Measurements from ENCODE around the gene LIG3. TPM values are rescaled to one million over a fixed set of nuclear protein-coding genes. Genes with fewer than 3 reads are reported as not detected.

LIG3 gene
- total and polyA plus RNA-seq, 2 of the 13 experiments (the other 11 are each of a cell fraction or from before 2014, with no cell fraction given) = 34.4 to 36.2 TPM

DNA sequence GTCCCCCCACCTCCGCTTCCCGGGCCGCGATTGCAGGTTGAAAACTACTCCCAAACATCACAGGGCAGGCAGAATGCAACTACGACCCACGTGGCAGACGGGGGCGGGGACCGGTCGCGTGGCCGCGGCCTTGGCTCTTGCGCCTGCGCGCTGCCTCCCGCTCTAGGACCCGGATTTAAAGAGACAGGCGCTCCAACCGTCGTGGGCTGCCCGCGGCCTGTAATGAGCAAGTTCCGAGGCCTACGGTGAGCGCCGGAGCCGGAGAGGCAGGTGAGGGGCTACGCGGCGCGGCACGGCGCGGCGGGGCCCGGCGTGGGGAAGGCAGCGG, at the start of gene LIG3 (continued):
- TF ChIP-seq SUZ12 (IDR thresholded peaks at IDR 0.05; ENCODE audit: low read depth, low read length) (no peak), MAZ (IDR thresholded peaks at IDR 0.05; ENCODE audit: borderline replicate concordance, low read depth, low read length) (no peak), MAZ (CRISPR knock-in tag; IDR thresholded peaks at IDR 0.05; ENCODE audit: low read depth) (no peak; the same call in 1 of the 2 replicates), ATF1 (CRISPR knock-in tag; IDR thresholded peaks at IDR 0.05) (no peak), ONECUT2 (CRISPR knock-in tag; IDR thresholded peaks at IDR 0.05) (no peak), ZNF724P (CRISPR knock-in tag; IDR thresholded peaks at IDR 0.05; ENCODE audit: borderline replicate concordance) (peak; percentile 55; the same call in 1 of the 2 replicates), SP140L (CRISPR knock-in tag; IDR thresholded peaks at IDR 0.05; ENCODE audit: borderline replicate concordance) (no peak), GTF3A (CRISPR knock-in tag; conservative IDR thresholded peaks at IDR 0.05) (no peak), SOX5 (CRISPR knock-in tag; IDR thresholded peaks at IDR 0.05; ENCODE audit: borderline replicate concordance) (no peak), ZBTB25 (CRISPR knock-in tag; IDR thresholded peaks at IDR 0.05) (0 out of 2 replicates have a peak, but pooled peaks have one; percentile 7), RAD21 (CRISPR knock-in tag; IDR thresholded peaks at IDR 0.05) (no peak), AGO1 (IDR thresholded peaks at IDR 0.05; ENCODE audit: low read depth, low read length, poor library complexity, severe bottlenecking) (no peak), RBM22 (optimal IDR thresholded peaks at IDR 0.05; ENCODE audit: low read length) (no peak), ZNF350 (CRISPR knock-in tag; IDR thresholded peaks at IDR 0.05; ENCODE audit: borderline replicate concordance, low read depth) (peak; percentile 42; the same call in 1 of the 2 replicates), SP5 (CRISPR knock-in tag; IDR thresholded peaks at IDR 0.05; ENCODE audit: borderline replicate concordance, low read depth) (peak; percentile 87), CCDC6 (CRISPR knock-in tag; IDR thresholded peaks at IDR 0.05) (no peak), ZNF567 (CRISPR knock-in tag; IDR thresholded peaks at IDR 0.05; ENCODE audit: borderline replicate concordance) (no peak), MED8 (CRISPR knock-in tag; IDR thresholded peaks at IDR 0.05; ENCODE audit: insufficient replicate concordance) (no peak), XRCC5 (optimal IDR thresholded peaks at IDR 0.05; ENCODE audit: low read length) (no peak), PCBP1 (IDR thresholded peaks at IDR 0.05; ENCODE audit: borderline replicate concordance, low read depth, low read length) (no peak), U2AF1 (optimal IDR thresholded peaks at IDR 0.05; ENCODE audit: low read depth, low read length) (no peak), TMF1 (CRISPR knock-in tag; IDR thresholded peaks at IDR 0.05; ENCODE audit: low read depth) (no peak), ZHX2 (IDR thresholded peaks at IDR 0.05; ENCODE audit: low read depth) (no peak), ZHX2 (CRISPR knock-in tag; IDR thresholded peaks at IDR 0.05; ENCODE audit: borderline replicate concordance) (no peak), ZFP36L1 (CRISPR knock-in tag; IDR thresholded peaks at IDR 0.05) (no peak)

Data from HepG2 (cell line).